ENCODE measurements around the gene COPS4.

DNA sequence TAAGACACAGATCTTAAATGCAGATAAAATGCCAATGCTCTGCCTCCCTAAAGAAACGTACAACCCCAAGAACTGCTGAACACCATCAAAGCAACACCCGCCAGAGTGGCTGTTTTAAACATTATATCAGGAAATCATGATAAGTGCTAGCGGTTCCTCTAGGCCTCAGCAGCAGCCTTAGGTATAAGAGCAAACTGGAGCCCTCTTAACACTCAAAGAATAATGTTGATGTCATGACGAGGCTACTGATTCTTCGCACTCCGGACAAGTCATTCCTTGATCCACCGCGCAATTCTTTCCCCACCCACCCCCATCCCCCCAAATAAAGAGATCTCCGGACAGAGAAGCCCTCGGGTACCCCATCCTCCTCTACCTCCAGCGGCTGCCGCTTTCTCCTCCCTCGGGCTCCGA, 24.9 kb upstream of the COPS4 start:
- TF ChIP-seq, protein P1, sequence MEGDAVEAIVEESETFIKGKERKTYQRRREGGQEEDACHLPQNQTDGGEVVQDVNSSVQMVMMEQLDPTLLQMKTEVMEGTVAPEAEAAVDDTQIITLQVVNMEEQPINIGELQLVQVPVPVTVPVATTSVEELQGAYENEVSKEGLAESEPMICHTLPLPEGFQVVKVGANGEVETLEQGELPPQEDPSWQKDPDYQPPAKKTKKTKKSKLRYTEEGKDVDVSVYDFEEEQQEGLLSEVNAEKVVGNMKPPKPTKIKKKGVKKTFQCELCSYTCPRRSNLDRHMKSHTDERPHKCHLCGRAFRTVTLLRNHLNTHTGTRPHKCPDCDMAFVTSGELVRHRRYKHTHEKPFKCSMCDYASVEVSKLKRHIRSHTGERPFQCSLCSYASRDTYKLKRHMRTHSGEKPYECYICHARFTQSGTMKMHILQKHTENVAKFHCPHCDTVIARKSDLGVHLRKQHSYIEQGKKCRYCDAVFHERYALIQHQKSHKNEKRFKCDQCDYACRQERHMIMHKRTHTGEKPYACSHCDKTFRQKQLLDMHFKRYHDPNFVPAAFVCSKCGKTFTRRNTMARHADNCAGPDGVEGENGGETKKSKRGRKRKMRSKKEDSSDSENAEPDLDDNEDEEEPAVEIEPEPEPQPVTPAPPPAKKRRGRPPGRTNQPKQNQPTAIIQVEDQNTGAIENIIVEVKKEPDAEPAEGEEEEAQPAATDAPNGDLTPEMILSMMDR (conservative IDR thresholded peaks at IDR 0.05): no peak
- TF ChIP-seq EZH2 (IDR thresholded peaks at IDR 0.05; ENCODE audit: low read depth): no peak
